Measurements from ENCODE around the gene AHNAK2. TPM values are rescaled to one million over a fixed set of nuclear protein-coding genes. Genes with fewer than 3 reads are reported as not detected.

AHNAK2 gene
- total RNA-seq, 4 donors from 2014 or later, result 3.2 to 19.0 (median 10.7) TPM

GRCh38 chr14:104974665-104975390 lies 3.3 kb downstream of the AHNAK2 start:
- H3K9me3 ChIP-seq, result no peaks in the 10 kb centered on the region
- no peaks in the 10 kb centered on the region for H3K36me3 ChIP-seq
- TF ChIP-seq POLR2A (IDR thresholded peaks at IDR 0.05) (no peak), CTCF (IDR thresholded peaks at IDR 0.05) (no peak)
- H3K4me3 ChIP-seq, result no peak overlapping the region
- peak in 1 of 3 donors; percentile 42 for DNase-seq
- H3K27ac ChIP-seq, result peak overlapping the region in 3 of 4 donors; percentile 12 to 90 (median 55)
- H3K27me3 ChIP-seq, result no peaks in the 10 kb centered on the region
- H3K4me1 ChIP-seq, result peaks cover 4 to 81% (median 17%) of the 10 kb centered on the region in 4 donors

- Histone ChIP-seq H3K36me3 (no peaks in the 10 kb centered on the region), H3K27me3 (no peaks in the 10 kb centered on the region), H3K9me3 (no peaks in the 10 kb centered on the region), H3K27ac (peak overlapping the region; percentile 12 to 91 (median 72)), H3K4me1 (peaks cover 4 to 88% (median 17%) of the 10 kb centered on the region in 4 donors), H3K4me3 (no peak overlapping the region)
- TF ChIP-seq CTCF (IDR thresholded peaks at IDR 0.05) (no peak), POLR2A (IDR thresholded peaks at IDR 0.05) (no peak)
- DNase-seq, result no peak
Observed at GRCh38 chr14:104974146-104974541, 4.0 kb downstream of the AHNAK2 start.

GRCh38 chr14:104973385-104974145 lies 4.6 kb downstream of the AHNAK2 start:
- TF ChIP-seq POLR2A (IDR thresholded peaks at IDR 0.05) (no peak), CTCF (IDR thresholded peaks at IDR 0.05) (no peak)
- Histone ChIP-seq H3K27ac (peak overlapping the region; percentile 55 to 91 (median 78)), H3K9me3 (no peaks in the 10 kb centered on the region), H3K4me3 (no peak overlapping the region), H3K27me3 (no peaks in the 10 kb centered on the region), H3K4me1 (peaks cover 5 to 93% (median 17%) of the 10 kb centered on the region in 4 donors), H3K36me3 (no peaks in the 10 kb centered on the region)
- no peak for DNase-seq

- peak in 2 of 3 donors; percentile 88 to 91 for DNase-seq
- Histone ChIP-seq H3K4me3 (no peak overlapping the region), H3K27ac (peak overlapping the region; percentile 55 to 91 (median 78)), H3K4me1 (peaks cover 6 to 98% (median 19%) of the 10 kb centered on the region in 4 donors), H3K27me3 (no peaks in the 10 kb centered on the region), H3K36me3 (no peaks in the 10 kb centered on the region), H3K9me3 (no peaks in the 10 kb centered on the region)
- no peak for TF ChIP-seq POLR2A (IDR thresholded peaks at IDR 0.05)
- TF ChIP-seq CTCF (IDR thresholded peaks at IDR 0.05), result no peak
Observed at GRCh38 chr14:104973135-104973384, 5.1 kb downstream of the AHNAK2 start.

GRCh38 chr14:104972301-104973134 lies 5.7 kb downstream of the AHNAK2 start:
- H3K4me3 ChIP-seq, result no peak overlapping the region
- TF ChIP-seq CTCF (IDR thresholded peaks at IDR 0.05), result no peak
- TF ChIP-seq POLR2A (IDR thresholded peaks at IDR 0.05), result peak; percentile 52 to 72
- H3K4me1 ChIP-seq, result peaks cover 2 to 98% (median 21%) of the 10 kb centered on the region in 4 donors

More at GRCh38 chr14:104972301-104973134, 5.7 kb downstream of the AHNAK2 start:
- H3K27ac ChIP-seq, result peak overlapping the region; percentile 55 to 91 (median 78)
- no peaks in the 10 kb centered on the region for H3K9me3 ChIP-seq
- no peaks in the 10 kb centered on the region for H3K27me3 ChIP-seq
- no peaks in the 10 kb centered on the region for H3K36me3 ChIP-seq
- DNase-seq, result peak in 2 of 3 donors; percentile 88 to 89

All from Peyer's patch (tissue), 4 donors.